Activated CD4-positive, alpha-beta T cell treated with anti-CD3 and anti-CD28 coated beads, Interleukin-2, amount 50 U/mL, for 16 hours (primary cell): ENCODE measurements around the gene ZNF3.

ENCODE experiments used
- DNase-seq: peaks from one replicate; pipeline ENCODE4 v3.0.0-alpha.2; 2020

The ZNF3 gene

DNA sequence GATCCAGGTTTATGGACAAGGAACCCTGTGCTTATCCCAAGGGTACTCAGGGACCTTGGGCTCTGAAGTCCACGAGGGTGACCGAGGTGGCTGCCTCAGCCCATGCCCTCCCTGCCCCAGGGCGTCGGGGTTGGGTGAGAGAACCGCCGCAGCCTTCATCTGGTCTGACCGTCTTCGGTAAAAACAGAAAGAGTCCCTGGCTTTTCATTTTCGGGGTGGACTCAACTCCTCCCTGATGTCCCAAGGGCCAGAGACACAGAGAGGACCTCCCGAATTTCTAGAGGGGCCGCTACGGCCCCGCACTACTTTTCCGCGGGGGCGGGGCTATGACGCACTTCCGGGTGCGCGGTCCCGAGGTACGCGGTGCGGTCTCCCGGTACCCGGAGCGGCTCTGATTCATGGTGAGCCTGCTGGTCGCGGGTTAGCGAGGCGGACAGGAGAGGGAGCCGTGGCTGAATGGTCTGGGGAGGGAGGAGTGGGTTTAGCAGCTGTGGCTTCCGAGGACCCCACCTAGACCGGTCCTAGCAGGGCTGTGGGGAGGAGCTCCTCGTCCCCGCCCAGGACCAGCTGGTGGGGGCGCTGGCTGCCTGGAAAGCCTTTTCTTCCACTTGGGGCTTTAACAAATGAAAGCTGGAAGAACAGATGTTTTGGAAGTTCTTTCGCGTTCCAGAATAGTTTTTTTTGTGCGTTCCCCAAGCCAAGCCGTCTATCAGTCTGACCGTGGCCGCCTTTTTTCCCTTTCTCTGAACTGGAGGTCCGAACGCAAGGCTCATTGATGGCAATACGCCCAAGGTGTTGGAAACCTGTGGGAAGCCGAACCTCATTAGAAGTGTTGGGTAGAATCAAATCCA, 31.9 kb downstream of the ZNF3 start, which contains the start of gene ZSCAN21:
TSS of gene ZSCAN21 (plus strand) at position 334 of the 851 bp plus-strand sequence. CDS start 7,233 bp downstream, outside the sequence.
- DNase-seq = peak; percentile 79

GRCh38 chr7:100048680-100049079, 32.8 kb downstream of the ZNF3 start:
- DNase-seq = no peak

- no peak for DNase-seq
Observed at GRCh38 chr7:100044718-100045117, 36.8 kb downstream of the ZNF3 start.

- no peak for DNase-seq
Observed at GRCh38 chr7:100040575-100040974, 40.9 kb downstream of the ZNF3 start.

GRCh38 chr7:100038326-100038725, 43.2 kb downstream of the ZNF3 start:
- DNase-seq = no peak

DNA sequence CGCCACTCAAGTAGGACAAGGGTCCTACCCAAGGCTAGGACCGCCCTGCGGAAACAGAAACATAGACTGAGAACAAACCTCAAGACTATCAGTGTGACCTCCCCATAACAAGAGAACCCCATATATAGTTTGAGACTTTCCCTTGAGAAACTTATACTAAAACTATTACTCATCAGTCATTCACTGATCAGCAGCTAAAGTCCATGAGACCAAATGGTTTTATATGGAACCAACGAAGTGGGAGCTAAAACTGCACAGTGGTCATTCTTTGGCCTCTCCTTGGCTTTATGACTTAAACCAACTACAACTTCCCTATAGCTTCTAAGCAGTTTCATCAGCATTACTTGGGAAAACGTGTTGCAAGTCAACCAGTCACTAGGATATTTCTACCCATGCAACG, 45.6 kb downstream of the ZNF3 start:
- no peak for DNase-seq

GRCh38 chr7:100034871-100035510, 46.5 kb downstream of the ZNF3 start:
- no peak for DNase-seq

- DNase-seq = no peak
Observed at GRCh38 chr7:100033526-100033925, 48.0 kb downstream of the ZNF3 start.

GRCh38 chr7:100029596-100029995, 51.9 kb downstream of the ZNF3 start:
- no peak for DNase-seq

DNA sequence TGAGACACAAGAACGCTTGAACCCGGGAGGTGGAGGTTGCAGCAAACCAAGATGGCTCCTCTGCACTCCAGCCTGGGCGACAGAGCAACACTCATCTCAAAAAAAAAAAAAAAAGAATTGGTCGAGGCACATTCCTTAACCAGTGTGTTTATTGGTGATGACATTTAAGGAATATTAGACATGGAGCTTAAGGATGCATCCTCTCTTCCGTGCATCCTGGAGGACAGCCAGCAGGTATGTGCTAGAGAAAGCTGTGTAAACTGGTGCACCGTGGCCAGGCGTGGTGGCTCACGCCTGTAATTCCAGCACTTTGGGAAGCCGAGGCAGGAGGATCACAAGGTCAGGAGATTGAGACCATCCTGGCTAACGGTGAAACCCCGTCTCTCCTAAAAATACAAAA, 54.3 kb downstream of the ZNF3 start:
- no peak for DNase-seq

- DNase-seq = peak; percentile 16
Observed at GRCh38 chr7:100024020-100024619, 57.4 kb downstream of the ZNF3 start.

GRCh38 chr7:100023526-100023925, 58.0 kb downstream of the ZNF3 start:
- DNase-seq = no peak

DNA sequence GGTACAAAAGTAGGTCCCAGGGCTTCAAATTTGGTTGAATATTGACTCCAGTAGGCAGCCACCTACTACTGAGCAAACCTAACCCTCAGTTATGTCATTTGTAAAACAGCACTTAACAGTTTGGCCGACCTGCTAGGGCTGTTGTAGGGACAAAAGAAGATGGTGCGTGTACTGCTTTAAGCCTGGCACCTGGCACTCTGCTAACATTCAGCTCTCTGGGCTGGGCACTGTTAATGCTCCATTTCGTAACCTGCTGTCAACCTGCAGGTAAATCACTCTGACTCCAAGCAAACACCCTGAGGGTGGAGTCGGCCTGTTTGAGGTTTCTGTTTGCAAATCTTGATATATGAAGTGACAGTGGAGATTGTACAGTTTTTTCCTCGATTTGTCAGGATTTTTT, 58.9 kb downstream of the ZNF3 start:
- no peak for DNase-seq

DNA sequence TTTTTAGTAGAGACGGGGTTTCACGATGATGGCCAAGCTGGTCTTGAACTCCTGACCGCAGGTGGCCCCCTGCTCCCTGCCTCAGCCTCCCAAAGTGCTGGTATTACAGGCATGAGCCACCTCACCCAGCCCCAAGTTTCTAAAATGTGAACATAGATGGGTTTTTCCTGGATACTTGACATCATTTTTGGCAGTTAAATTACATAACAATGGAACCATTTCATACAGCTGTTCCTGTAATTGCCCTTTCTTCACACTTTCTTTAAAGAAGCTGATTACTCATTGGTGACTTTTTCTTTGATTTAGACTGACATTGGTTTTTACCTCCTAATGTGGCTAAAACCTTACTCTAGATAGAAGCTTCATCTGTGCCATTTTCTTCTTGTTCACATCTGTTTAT, 60.2 kb downstream of the ZNF3 start:
- peak; percentile 32 for DNase-seq
